Measurements from ENCODE around the gene CMTM7.

Gene CMTM7

GRCh38 chr3:32493437-32494414, 102.1 kb downstream of the CMTM7 start:
- DNase-seq, result no peak

GRCh38 chr3:32495085-32495484, 103.4 kb downstream of the CMTM7 start:
- no peak for DNase-seq

- DNase-seq, result no peak
Observed at GRCh38 chr3:32495609-32496008, 104.0 kb downstream of the CMTM7 start.

GRCh38 chr3:32498252-32498651, 106.6 kb downstream of the CMTM7 start:
- DNase-seq, result no peak

- no peak for DNase-seq
Observed at GRCh38 chr3:32498992-32499391, 107.3 kb downstream of the CMTM7 start.

- DNase-seq, result no peak
Observed at GRCh38 chr3:32499585-32499984, 107.9 kb downstream of the CMTM7 start.

- DNase-seq, result no peak
Observed at GRCh38 chr3:32500231-32500630, 108.6 kb downstream of the CMTM7 start.

- no peak for DNase-seq
Observed at GRCh38 chr3:32500880-32501782, 109.5 kb downstream of the CMTM7 start.

- DNase-seq, result no peak
Observed at GRCh38 chr3:32501783-32502117, 110.1 kb downstream of the CMTM7 start.

GRCh38 chr3:32502118-32502945, 110.7 kb downstream of the CMTM7 start, which contains the start of gene CMTM6:
TSS of gene CMTM6 (minus strand) at chr3:32502852. CDS start at chr3:32502745, 107 bp downstream.
- DNase-seq, result peak; percentile 92

- DNase-seq, result no peak
Observed at GRCh38 chr3:32502946-32503286, 111.3 kb downstream of the CMTM7 start.

Data from left hindlimb (tissue), 1 donor.